OCI-M2 (cell line): ENCODE data around the gene ZFHX3.

Experiments
- DNase-seq: peaks from one replicate; lab custom pipeline; 2025; ENCODE audit not compliant: unreplicated experiment; lab: John Stamatoyannopoulos, UW

ZFHX3 gene

DNA sequence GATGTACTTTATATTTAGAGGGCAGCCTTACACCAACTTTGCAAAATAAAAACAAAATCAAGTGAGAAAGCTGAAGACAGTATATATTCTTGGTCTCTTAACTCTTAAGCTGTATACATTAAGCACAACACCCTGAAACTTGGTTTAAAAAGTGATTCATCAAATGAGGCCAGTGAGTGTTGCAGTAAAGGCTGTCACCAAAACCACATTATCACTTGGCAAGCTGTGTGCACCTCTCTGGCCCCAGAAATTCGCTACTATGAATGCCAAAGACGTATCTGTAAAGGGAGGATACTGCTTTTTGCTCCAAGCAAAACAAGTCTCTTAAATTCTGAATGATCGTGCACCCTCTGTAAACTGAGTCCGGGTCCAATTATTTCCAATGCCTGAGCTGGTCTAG, 163.9 kb downstream of the ZFHX3 start:
- no peak for DNase-seq

- no peak for DNase-seq
Measured at GRCh38 chr16:72879846-72880245, 168.1 kb downstream of the ZFHX3 start.

DNA sequence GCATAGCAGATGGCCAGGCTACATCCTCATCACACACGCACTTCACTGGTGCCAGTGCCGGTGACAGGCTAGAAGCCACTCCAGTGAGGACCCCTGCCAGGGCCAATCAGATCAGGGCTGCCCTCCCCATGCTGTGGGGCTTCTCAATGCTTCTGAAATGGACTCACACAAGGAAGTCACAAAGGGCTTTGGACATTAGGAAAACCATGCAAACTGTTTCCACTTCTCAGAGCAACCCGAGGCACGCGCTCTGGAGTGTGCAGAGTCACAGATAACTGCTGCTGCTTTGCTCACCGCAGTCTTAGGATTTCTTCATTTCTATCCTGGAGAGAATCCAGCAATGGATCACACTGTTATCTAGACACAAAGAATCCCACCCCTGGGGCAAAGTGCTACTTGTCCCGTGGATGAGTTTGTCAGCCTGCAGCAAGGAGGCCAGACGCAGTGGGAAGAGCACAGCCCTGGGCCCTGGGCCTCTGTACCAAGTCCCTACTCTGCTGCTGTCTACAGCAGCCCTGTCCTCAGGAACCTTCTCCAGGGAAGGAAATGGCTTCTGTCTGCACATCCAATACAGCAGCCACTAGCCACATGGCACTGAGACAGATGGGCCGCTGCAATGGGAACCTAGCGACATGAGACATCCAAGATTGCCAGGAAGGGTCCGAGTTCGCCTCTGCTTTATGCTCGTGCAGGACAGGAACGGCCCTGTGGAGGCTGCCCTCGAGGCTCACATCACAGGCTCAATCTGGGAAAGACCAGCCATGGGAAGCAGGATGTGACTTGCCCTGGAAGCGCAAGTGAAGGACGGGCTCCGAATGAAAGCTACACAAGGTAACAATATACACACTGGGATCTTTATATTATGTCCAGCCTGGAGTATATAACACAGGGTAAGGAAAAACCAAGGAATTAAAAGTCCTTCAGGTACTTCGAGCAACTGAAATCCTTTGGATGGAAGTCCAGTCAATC, 169.3 kb downstream of the ZFHX3 start:
- no peak for DNase-seq

GRCh38 chr16:72877374-72878028, 170.4 kb downstream of the ZFHX3 start:
- no peak for DNase-seq

DNA sequence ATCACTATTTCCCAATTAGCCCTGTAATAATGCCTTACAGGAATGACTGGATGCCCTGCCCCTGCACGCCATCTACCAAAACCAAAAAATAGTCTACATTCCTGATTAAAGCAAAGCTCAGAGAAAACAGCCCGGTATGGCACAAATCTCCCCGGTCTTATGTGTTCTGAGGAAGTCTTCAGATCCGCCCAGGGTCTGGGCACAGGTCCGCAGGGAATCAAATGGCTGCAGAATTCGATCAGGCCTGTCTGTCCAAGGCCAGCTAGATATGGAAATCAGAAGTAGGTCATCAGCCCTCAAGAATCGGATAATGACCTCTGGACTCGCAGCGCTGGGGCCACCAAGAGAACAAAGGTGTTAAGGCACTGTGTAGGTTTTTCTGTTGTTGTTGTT, 171.0 kb downstream of the ZFHX3 start:
- no peak for DNase-seq

GRCh38 chr16:72876221-72876620, 171.7 kb downstream of the ZFHX3 start:
- no peak for DNase-seq

GRCh38 chr16:72875291-72876031, 172.5 kb downstream of the ZFHX3 start:
- DNase-seq, result no peak

GRCh38 chr16:72873853-72874252, 174.1 kb downstream of the ZFHX3 start:
- DNase-seq, result no peak

- DNase-seq, result no peak
Measured at GRCh38 chr16:72873044-72873443, 174.9 kb downstream of the ZFHX3 start.

GRCh38 chr16:72865835-72866234, 182.1 kb downstream of the ZFHX3 start:
- DNase-seq, result no peak

GRCh38 chr16:72865258-72865657, 182.7 kb downstream of the ZFHX3 start:
- DNase-seq, result no peak

DNA sequence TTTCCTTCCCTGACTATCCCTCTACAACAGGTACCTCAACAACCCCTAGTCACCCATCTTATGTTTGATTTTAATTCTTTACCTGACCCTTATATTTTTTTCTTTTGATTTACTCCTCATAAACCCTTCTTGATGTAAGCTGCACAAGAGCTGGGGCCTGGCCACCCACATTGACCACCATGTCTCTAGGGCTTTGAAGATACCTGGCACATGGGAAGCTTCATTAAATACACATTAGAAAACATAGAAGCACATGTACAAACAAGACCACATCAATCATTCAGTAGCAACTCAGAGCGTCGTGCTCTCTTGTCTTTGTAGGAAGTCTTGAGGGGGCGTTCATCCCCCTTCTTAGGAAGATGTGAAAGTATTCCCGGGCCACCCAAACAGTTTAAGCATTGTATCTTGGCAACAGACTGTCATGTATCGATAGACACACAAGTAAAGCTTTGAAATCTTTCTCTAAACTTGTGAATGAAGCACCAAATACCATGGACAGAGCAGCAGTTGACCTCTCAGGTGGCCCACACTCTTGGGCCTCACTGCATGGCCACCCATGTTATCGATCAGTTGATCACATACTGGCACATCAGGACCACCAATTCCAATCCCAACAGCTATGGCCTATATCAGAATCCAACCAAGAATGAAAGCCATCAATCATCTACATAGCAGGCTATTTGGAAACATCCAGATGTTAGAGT, 183.6 kb downstream of the ZFHX3 start:
- DNase-seq, result no peak

GRCh38 chr16:72862090-72862489, 185.8 kb downstream of the ZFHX3 start:
- no peak for DNase-seq

DNA sequence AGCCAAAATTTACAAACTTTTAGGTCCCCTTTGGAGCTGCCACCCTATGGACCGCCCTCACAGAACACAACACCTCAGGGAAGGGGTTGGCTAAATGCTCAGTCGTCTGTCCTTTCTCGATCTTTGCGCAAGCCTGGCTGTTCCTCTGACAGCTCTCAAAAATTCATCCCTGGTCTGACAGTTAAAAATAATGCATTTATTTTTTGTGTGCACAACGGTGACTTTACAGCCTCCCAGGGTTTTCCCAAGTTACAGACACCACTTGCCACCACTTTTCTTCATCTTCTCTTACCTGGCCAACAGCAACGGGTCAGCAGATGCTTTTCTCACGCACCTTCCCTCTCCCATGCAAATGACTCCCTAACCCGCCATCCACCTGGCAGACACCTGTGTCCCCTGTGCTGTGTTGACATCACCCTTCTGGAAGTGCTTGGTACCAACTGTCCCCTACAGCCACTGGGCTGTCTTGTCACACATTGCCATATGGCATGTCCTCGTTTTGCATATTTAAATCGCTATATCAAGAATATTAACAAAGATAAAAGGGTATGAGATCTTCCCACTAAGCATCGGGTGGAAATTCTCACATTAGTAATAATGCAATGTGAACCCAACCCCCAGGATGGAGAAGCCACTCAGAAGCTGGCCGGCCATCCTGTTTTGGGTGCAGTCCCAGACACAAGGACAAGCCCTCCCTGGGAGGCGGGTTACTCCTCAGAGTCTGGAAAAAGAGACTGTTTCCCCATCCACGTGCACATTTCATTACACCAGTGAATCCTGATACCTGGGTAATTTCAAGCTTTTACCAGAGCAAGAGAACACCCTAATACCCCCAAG, 187.0 kb downstream of the ZFHX3 start:
- DNase-seq, result no peak

DNA sequence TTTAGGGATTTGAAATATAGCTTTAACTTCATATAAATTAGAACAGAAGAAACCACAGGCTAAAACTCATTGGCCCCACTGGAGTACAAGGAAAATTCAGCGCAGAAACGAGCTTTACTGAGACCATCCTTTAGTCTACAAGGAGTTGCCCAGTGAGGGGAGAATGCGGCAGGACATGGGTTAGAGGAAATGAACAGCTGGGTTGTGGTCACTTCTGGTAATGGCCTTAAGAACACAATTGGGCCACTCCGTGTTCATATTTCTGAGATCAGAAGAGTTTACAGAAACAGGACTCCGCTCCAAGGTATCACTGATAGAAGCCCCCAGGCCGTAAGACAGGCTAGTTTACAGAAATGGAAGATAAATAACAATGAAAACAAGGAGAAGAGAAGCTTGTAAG, 188.3 kb downstream of the ZFHX3 start:
- no peak for DNase-seq

DNA sequence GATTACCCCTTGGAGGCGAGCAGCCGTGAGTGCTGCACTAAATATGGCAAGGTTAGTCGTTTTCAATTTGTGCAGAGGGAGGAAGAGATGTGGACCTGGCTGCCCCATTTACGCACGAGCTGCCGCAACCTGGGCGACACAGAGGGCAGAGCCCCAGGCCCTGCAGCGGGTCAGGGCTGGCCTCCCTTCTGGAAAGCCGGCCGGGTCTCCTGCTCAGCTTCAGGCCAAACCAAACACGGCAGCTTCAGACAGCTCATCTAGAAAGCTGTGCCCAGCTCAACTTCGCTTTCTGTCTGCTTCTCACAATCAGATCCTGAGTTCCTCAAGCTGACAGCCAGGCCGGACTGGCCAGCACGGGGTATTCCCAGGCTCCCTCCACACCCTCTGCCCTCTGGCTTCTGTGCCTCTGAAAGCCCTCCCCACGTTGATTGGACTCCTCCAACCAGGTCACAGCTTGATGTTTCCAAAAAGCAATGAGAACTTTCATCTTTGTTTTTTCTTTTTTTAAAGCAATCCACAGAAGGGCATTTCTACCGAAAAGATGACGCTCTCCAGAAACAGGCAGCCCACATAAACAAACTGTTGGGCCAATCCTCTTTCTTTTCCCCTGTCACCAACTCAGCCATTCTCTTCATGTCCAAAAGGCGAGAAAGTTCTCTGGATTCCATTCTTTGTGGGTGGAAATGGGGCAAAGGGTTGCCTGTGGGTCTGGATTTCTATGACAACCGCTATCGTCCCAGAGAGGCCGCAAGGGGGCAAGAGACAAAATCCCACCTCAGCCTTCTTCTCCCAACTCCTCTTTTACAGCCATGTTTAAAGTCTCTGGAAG, 189.0 kb downstream of the ZFHX3 start:
- no peak for DNase-seq

- no peak for DNase-seq
Measured at GRCh38 chr16:72857834-72858664, 189.9 kb downstream of the ZFHX3 start.

DNA sequence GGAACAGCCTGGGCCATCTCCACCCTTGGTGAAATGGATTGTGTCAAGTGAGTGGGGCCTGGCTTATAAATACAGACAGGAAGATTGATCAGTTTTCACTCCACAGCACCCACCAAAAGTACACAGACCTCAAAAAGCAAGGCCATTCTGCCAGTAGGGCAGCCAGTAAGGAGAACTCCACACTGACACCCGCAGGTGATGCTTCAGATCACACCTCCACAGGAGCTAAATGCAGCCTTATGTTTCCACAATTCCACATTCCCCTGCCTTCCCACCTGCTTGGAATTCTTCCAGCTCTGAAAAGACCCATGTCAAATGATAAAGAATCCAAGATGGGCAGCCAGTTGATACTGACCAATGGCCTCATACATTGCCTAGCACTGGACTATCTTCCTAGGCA, 191.1 kb downstream of the ZFHX3 start:
- DNase-seq, result no peak
